Sigmoid colon (tissue), 7 donors: Measurements from ENCODE around the gene GREM2. TPM values are rescaled to one million over a fixed set of nuclear protein-coding genes. Genes with fewer than 3 reads are reported as not detected.
A peak's percentile ranks its signal among the peaks of the same experiment; 100 is the strongest.

ENCODE experiments used
- DNase-seq: peaks from one replicate; pipeline ENCODE4 v3.0.0-alpha.2; 2019
- H3K27ac ChIP-seq, 4 donors: fragments of 200-600 bp; sonication (generic); one replicate each; pipeline ENCODE4 v1.5.1; 2016 to 2019; ENCODE audit warnings: mild to moderate bottlenecking in 1 of 4
- H3K27me3 ChIP-seq, 3 donors: fragments of 200-600 bp; sonication (generic); one replicate each; pipeline ENCODE4 v1.5.1; 2019; ENCODE audit warnings: mild to moderate bottlenecking in 1 of 3
- H3K36me3 ChIP-seq, 4 donors: fragments of 200-600 bp; sonication (generic); one replicate each; pipeline ENCODE4 v1.5.1; 2016 to 2019
- H3K4me1 ChIP-seq, 4 donors: fragments of 200-600 bp; sonication (generic); one replicate each; pipeline ENCODE4 v1.5.1; 2017 to 2019
- H3K4me3 ChIP-seq, 4 donors: fragments of 200-600 bp; sonication (generic); one replicate each; pipeline ENCODE4 v1.5.1; 2017 to 2019; ENCODE audit warnings: mild to moderate bottlenecking in 2 of 4, moderate library complexity in 1 of 4
- H3K9me3 ChIP-seq, 4 donors: fragments of 200-600 bp in 3 of 4; sonication (generic) in 3 of 4; one replicate each; pipeline versions ENCODE4 v1.5.1 to v1.6.1; 2013 to 2019
- EP300 ChIP-seq, 4 donors: sonication (generic); formaldehyde crosslinking; IDR thresholded peaks; one replicate each; pipeline ENCODE4 v1.6.1; 2017; ENCODE audit warnings: antibody characterized with exemption in 4 of 4
- POLR2A ChIP-seq, 2 donors: fragments of 450-650 bp; IDR thresholded peaks; one replicate each; pipeline ENCODE4 v1.6.1; 2016; ENCODE audit warnings: antibody characterized with exemption in 2 of 2, mild to moderate bottlenecking in 2 of 2, moderate library complexity in 2 of 2
- POLR2AphosphoS5 ChIP-seq, 4 donors: sonication (generic); formaldehyde crosslinking; IDR thresholded peaks; one replicate each; pipeline ENCODE4 v1.6.1; 2017; ENCODE audit warnings: antibody characterized with exemption in 4 of 4
- WGBS, 2 donors: extraction: QIAGEN DNeasy Blood & Tissue Kit; methylation state at CpG; one replicate each; pipeline ENCODE4 v1.1.7; 2013; 5-methylcytosine and 5-hydroxymethylcytosine counted together
- intact Hi-C: fragments of 100-400 bp; cut with DNase I; formaldehyde crosslinking; loops from one replicate; pipeline ENCODE4 v1.15.1; 2023
- polyA plus RNA-seq, 3 donors: library from polyadenylated mRNA; stranded (reverse); fragments of 200-250 nt; gene quantifications; one replicate each; pipeline ENCODE4 v1.2.3, GENCODE V29; 2013
- total RNA-seq, 4 donors: library from RNA; depleted of rRNA; stranded (reverse); fragments of >200 nt; gene quantifications; one replicate each; pipeline ENCODE4 v1.1.0, GENCODE V29; 2016
- TF ChIP-seq, protein P1 (sequence below), 4 experiments: fragments of 450-650 bp in 3 of 4; fragments of 200-600 bp in 1 of 4; IDR thresholded peaks; one replicate each; pipeline ENCODE4 v1.5.1; 2016 to 2019; ENCODE audit warnings: antibody characterized with exemption in 4 of 4, mild to moderate bottlenecking in 3 of 4, moderate library complexity in 2 of 4
- donor health status: healthy with polysubstance abuse.
- donor health status: Bipolar disorder and iron deficiency.
- donor health status: healthy.

Gene GREM2
- total and polyA plus RNA-seq, 7 donors = 0.46 to 18.7 (median 9.4) TPM

DNA sequence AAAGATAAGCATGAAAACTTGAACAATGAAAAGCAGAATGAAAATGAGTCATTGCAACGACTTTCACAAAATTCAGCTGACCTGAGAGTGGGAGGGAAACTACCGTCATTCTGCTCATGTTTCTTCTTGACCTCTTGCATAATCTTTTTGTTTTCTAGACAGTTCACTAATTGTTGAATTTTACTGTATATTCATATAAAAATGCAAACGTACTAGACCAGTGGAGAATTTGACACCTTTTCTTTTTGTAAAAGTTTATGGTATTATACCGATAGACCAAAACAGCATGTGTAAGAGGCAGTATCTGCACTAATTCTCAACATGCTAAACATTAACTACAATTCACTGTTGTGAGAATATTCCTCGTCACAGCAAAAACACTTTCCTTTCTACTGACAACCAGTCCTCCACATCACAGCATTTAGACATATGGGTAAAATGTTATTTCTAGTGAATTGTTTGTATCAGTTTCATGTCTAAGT, 137.8 kb downstream of the GREM2 start:
- Histone ChIP-seq H3K9me3 (no peaks in the 10 kb centered on the region), H3K27ac (no peak overlapping the region), H3K4me3 (no peak overlapping the region), H3K27me3 (no peaks in the 10 kb centered on the region), H3K4me1 (no peaks in the 10 kb centered on the region), H3K36me3 (no peaks in the 10 kb centered on the region)
- intact Hi-C loops = no loop called here
- DNase-seq = no peak
- 57 to 64% methylated on average over 5 of the region's 5 CpGs for WGBS, 2 donors
- no peak for TF ChIP-seq EP300 (IDR thresholded peaks at IDR 0.05)
- TF ChIP-seq, protein P1, sequence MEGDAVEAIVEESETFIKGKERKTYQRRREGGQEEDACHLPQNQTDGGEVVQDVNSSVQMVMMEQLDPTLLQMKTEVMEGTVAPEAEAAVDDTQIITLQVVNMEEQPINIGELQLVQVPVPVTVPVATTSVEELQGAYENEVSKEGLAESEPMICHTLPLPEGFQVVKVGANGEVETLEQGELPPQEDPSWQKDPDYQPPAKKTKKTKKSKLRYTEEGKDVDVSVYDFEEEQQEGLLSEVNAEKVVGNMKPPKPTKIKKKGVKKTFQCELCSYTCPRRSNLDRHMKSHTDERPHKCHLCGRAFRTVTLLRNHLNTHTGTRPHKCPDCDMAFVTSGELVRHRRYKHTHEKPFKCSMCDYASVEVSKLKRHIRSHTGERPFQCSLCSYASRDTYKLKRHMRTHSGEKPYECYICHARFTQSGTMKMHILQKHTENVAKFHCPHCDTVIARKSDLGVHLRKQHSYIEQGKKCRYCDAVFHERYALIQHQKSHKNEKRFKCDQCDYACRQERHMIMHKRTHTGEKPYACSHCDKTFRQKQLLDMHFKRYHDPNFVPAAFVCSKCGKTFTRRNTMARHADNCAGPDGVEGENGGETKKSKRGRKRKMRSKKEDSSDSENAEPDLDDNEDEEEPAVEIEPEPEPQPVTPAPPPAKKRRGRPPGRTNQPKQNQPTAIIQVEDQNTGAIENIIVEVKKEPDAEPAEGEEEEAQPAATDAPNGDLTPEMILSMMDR (IDR thresholded peaks at IDR 0.05) = no peak
- TF ChIP-seq POLR2AphosphoS5 (IDR thresholded peaks at IDR 0.05) = no peak
- no peak for TF ChIP-seq POLR2A (IDR thresholded peaks at IDR 0.05)

DNA sequence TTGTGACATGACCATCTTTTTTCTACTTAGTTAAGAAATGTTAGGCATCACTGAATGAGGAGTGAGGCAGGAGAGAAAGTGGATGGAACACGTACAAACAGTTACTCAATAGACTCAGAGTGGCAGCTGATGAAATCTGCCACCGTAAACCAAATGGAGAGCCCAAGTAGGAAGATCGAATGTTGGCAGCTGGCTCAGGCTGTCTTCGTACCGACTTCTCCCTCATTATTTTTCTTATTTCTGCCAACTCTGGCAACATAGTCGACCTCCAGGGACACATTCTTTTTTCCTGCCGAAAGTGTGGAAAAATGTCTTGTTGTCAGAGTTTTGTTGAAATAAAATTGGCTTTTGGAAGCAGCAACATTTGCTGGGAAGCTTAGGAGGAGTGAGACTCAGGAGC, 143.3 kb downstream of the GREM2 start:
- 78 to 87% methylated on average over 7 of the region's 7 CpGs for WGBS, 2 donors

DNA sequence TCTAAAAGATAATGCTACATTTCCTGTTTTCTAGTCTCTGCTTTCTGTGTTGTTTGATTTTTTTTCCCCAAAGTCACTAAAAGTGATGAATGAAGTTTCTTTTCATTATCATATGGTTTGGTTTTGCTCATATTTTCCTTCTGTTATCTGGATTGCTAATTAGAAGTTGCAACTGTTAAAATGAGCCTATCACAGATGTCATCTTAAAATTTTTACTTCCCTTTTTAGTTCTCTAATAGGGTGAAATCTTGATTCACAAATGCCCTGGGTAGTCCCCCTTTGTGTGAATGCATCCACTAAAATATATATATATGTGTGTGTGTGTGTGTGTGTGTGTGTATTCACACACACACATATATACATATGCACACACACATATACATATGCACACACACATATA, 144.1 kb downstream of the GREM2 start:
- Histone ChIP-seq H3K4me1 (peaks cover 0 to 15% (median 14%) of the 10 kb centered on the region in 4 donors), H3K4me3 (no peak overlapping the region), H3K27ac (no peak overlapping the region), H3K9me3 (no peaks in the 10 kb centered on the region), H3K27me3 (no peaks in the 10 kb centered on the region), H3K36me3 (no peaks in the 10 kb centered on the region)
- intact Hi-C loops = loop anchor here (5.0 kb wide), 1 partner anchor 224 kb away; no protein-coding TSS in a partner anchor
- DNase-seq = no peak
- TF ChIP-seq POLR2A (IDR thresholded peaks at IDR 0.05) = no peak

More for the DNA sequence above, 143.3 kb downstream of the GREM2 start:
- no peak for DNase-seq
- Histone ChIP-seq H3K27ac (no peak overlapping the region), H3K4me3 (no peak overlapping the region), H3K9me3 (no peaks in the 10 kb centered on the region), H3K27me3 (no peaks in the 10 kb centered on the region), H3K36me3 (no peaks in the 10 kb centered on the region), H3K4me1 (peaks cover 0 to 15% (median 14%) of the 10 kb centered on the region in 4 donors)
- TF ChIP-seq, protein P1 (IDR thresholded peaks at IDR 0.05) = no peak
- TF ChIP-seq POLR2AphosphoS5 (IDR thresholded peaks at IDR 0.05) = no peak
- TF ChIP-seq EP300 (IDR thresholded peaks at IDR 0.05) = no peak
- TF ChIP-seq POLR2A (IDR thresholded peaks at IDR 0.05) = no peak
- intact Hi-C loops = loop anchor here (5.0 kb wide), 1 partner anchor 224 kb away; no protein-coding TSS in a partner anchor

DNA sequence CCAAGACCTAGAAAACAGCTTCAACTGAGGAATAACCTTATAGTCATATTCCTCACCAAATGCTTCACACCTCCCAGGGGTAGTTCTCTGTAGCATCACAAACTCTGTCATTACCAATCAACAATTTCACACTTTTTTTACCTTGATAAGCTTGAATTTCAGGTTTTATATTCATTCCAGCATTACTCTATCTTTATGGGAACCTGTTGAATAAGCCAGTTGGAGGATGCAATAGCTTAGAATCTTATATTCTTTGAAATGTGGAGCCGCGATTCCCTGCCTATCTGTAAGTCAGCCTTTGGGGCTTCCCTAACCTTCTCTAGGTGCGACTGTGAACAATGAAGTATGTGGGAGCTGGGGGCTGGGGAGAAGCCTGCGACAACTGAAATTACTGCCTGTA, 145.4 kb downstream of the GREM2 start:
- Histone ChIP-seq H3K9me3 (no peaks in the 10 kb centered on the region), H3K27ac (no peak overlapping the region), H3K4me3 (no peak overlapping the region), H3K27me3 (no peaks in the 10 kb centered on the region), H3K36me3 (no peaks in the 10 kb centered on the region), H3K4me1 (peaks cover 0 to 15% (median 14%) of the 10 kb centered on the region in 4 donors)
- no peak for DNase-seq
- TF ChIP-seq, protein P1 (IDR thresholded peaks at IDR 0.05) = no peak
- TF ChIP-seq POLR2A (IDR thresholded peaks at IDR 0.05) (no peak), EP300 (IDR thresholded peaks at IDR 0.05) (no peak), POLR2AphosphoS5 (IDR thresholded peaks at IDR 0.05) (no peak)
- intact Hi-C loops = loop anchor here (5.0 kb wide), 1 partner anchor 226 kb away; no protein-coding TSS in a partner anchor
- 90 to 95% methylated on average over 4 of the region's 4 CpGs for WGBS, 2 donors

DNA sequence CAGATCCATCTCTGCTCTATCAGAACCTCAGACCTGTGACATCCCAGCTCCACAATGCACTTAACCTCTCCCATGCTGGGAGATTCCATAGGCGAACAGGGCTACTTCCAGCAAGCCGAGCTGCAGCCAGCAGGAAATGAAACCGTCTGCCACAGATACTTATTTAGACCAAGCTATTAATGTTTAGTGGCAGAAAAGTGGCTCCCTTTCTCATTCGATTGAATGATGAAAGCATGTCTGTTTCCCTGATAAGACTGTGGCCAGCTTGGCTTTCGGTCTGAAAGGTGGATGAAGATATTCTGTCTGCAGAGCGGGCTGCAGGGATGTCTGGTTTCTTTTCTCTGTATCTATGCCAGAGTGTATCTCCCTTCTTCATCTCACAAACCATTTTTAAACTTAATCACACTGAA, 146.4 kb downstream of the GREM2 start:
- DNase-seq = no peak
- intact Hi-C loops = loop anchor here (5.0 kb wide), 1 partner anchor 227 kb away; no protein-coding TSS in a partner anchor
- no peaks in the 10 kb centered on the region for H3K36me3 ChIP-seq
- peak overlapping the region in 3 of 4 donors; percentile 8 to 25 (median 23) for H3K4me3 ChIP-seq
- TF ChIP-seq EP300 (IDR thresholded peaks at IDR 0.05) = no peak
- no peak for TF ChIP-seq POLR2AphosphoS5 (IDR thresholded peaks at IDR 0.05)
- TF ChIP-seq POLR2A (IDR thresholded peaks at IDR 0.05) = no peak
- TF ChIP-seq, protein P1 (IDR thresholded peaks at IDR 0.05) = no peak
- H3K27ac ChIP-seq = no peak overlapping the region
- peaks cover 0 to 15% (median 14%) of the 10 kb centered on the region in 4 donors for H3K4me1 ChIP-seq
- 45 to 70% methylated on average over 6 of the region's 6 CpGs for WGBS, 2 donors
- no peaks in the 10 kb centered on the region for H3K9me3 ChIP-seq
- no peaks in the 10 kb centered on the region for H3K27me3 ChIP-seq
